Measurements from ENCODE around the gene CDX1.

CDX1 gene

GRCh38 chr5:150148117-150148927, 18.3 kb upstream of the CDX1 start:
- H3K27ac ChIP-seq, result no peak overlapping the region
- TF ChIP-seq, protein P1, sequence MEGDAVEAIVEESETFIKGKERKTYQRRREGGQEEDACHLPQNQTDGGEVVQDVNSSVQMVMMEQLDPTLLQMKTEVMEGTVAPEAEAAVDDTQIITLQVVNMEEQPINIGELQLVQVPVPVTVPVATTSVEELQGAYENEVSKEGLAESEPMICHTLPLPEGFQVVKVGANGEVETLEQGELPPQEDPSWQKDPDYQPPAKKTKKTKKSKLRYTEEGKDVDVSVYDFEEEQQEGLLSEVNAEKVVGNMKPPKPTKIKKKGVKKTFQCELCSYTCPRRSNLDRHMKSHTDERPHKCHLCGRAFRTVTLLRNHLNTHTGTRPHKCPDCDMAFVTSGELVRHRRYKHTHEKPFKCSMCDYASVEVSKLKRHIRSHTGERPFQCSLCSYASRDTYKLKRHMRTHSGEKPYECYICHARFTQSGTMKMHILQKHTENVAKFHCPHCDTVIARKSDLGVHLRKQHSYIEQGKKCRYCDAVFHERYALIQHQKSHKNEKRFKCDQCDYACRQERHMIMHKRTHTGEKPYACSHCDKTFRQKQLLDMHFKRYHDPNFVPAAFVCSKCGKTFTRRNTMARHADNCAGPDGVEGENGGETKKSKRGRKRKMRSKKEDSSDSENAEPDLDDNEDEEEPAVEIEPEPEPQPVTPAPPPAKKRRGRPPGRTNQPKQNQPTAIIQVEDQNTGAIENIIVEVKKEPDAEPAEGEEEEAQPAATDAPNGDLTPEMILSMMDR (conservative IDR thresholded peaks at IDR 0.05), result no peak

- no peak overlapping the region for H3K27ac ChIP-seq
- TF ChIP-seq, protein P1 (conservative IDR thresholded peaks at IDR 0.05), result no peak
Measured at GRCh38 chr5:150149618-150150017, 17.0 kb upstream of the CDX1 start.

DNA sequence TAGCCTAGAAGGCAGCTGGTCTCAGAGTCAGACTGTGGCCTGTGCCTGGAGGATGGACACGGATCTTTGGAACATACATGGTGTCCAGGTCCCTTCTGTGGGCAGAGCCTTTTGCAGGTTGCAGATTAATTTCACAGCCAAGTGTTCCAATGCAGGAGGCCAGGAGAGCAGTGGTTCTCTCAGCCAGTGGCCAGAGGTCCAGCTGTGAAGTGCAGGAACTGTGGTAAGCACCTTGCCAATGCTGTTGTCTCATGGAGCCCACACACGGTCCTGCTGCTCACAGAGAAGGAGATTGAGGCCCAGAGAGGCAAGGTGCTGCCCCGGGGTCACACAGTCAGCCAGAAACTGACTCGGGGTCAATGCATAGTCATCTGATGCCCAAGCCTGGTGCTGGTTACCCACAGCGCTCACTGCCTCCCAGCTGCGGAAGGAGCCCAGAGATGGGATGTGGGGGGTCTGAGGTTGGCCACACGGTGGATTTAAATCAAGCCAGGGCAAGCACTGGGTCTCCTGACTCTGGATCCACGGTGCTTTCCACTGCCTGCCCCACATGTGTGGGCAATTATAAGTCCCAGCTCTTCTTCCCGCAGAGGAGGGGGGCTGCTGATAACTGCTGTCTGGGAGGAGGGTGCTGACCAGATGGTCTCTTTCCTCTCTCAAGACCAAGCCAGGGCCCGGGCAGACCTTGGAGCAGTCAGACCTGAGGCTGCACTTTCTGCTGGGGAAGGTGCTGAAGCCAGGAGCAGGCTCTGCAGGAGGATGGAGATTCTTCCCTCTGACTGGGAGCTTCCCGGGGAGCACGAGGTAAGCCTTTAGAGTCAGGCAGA, 13.7 kb upstream of the CDX1 start:
- TF ChIP-seq, protein P1 (conservative IDR thresholded peaks at IDR 0.05), result no peak
- H3K27ac ChIP-seq, result no peak overlapping the region

DNA sequence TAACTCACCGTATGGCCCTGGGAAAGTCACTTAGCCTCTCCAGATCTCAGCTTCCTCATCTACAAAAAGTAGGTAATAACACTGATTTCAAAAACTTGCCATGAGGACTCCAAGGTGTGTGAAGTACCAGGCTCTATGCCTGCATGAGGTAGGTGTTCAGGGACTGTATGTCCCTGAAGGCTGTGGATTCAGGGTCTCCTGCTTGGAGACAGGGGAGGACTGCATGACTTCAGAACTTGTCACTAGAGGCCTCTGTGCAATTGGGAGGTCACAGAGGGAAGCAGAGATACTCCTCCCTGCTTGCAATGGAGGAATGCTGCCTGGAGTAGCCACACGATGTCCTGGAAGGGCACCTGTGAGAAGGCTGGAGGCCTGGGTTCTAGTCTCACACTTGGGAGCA, 13.1 kb upstream of the CDX1 start:
- no peak overlapping the region for H3K27ac ChIP-seq
- TF ChIP-seq, protein P1 (conservative IDR thresholded peaks at IDR 0.05), result no peak

- H3K27ac ChIP-seq, result no peak overlapping the region
Measured at GRCh38 chr5:150153957-150154617, 12.5 kb upstream of the CDX1 start.

GRCh38 chr5:150154618-150155128, 11.9 kb upstream of the CDX1 start:
- TF ChIP-seq, protein P1 (conservative IDR thresholded peaks at IDR 0.05), result no peak
- no peak overlapping the region for H3K27ac ChIP-seq

More at GRCh38 chr5:150153957-150154617, 12.5 kb upstream of the CDX1 start:
- TF ChIP-seq, protein P1 (conservative IDR thresholded peaks at IDR 0.05), result no peak
